HFF-Myc (cell line): ENCODE measurements around the gene PADI1.

Experiments used
- DNase-seq: peaks from one replicate; pipeline ENCODE4 v3.0.0-alpha.2; 2011; ENCODE audit warnings: low read depth; ENCODE audit errors: extremely low read depth
- H3K4me3 ChIP-seq: replicated peaks from 2 replicates; pipeline ENCODE4 v1.5.1; 2011; ENCODE audit warnings: low read depth, mild to moderate bottlenecking, control low read depth, low read length
- CTCF ChIP-seq: IDR thresholded peaks from 2 replicates; pipeline ENCODE4 v1.5.1; 2012; ENCODE audit warnings: mild to moderate bottlenecking, low read depth, low read length, control low read depth; ENCODE audit errors: missing control alignments

The PADI1 gene, protein sequence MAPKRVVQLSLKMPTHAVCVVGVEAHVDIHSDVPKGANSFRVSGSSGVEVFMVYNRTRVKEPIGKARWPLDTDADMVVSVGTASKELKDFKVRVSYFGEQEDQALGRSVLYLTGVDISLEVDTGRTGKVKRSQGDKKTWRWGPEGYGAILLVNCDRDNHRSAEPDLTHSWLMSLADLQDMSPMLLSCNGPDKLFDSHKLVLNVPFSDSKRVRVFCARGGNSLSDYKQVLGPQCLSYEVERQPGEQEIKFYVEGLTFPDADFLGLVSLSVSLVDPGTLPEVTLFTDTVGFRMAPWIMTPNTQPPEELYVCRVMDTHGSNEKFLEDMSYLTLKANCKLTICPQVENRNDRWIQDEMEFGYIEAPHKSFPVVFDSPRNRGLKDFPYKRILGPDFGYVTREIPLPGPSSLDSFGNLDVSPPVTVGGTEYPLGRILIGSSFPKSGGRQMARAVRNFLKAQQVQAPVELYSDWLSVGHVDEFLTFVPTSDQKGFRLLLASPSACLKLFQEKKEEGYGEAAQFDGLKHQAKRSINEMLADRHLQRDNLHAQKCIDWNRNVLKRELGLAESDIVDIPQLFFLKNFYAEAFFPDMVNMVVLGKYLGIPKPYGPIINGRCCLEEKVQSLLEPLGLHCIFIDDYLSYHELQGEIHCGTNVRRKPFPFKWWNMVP

DNA sequence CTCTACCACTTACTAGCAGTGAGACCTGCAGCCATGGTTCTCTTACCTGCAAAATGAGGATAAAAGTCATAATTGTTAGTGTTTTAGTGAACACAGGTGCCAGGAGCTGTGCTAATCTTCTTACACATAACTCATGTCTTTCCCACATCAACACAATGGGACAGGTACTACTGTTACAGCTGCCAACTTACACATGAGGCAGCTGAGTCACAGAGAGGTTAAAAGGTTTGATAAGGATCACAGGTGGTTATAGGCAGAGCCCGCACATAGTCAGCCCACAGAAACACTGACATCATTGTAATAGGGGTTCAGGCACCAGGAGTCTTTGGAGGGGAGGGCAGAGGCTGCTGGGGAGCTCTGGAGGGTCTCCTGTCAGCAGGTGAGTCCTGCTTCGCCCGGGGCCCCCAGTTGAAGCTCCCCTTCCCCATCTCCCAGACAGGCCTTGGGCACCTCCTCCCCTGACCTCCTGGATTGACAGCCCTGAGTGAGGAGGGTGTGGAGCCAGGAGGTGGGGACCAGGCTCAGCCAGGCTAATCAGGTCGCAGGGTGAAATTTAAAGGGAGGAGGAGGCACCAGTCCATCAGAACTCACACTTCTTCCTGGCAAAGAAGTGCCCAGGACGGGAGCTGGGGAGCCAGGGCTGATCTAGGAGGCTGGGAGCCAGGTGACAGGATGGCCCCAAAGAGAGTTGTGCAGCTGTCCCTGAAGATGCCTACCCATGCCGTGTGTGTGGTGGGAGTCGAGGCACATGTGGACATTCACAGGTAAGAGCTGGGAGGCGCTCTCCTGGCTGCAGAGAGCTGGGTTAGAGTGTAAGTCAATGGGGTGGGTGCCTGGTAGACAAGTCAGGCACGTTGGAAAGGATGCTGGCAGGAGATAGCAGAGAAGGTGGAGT, at the start of gene PADI1:
TSS of gene PADI1 (plus strand) at position 583 of the 895 bp plus-strand sequence. CDS start at position 673, 90 bp downstream.
- TF ChIP-seq CTCF, result no peak
- DNase-seq, result no peak
- no peak within 1 kb of the TSS for H3K4me3 ChIP-seq

DNA sequence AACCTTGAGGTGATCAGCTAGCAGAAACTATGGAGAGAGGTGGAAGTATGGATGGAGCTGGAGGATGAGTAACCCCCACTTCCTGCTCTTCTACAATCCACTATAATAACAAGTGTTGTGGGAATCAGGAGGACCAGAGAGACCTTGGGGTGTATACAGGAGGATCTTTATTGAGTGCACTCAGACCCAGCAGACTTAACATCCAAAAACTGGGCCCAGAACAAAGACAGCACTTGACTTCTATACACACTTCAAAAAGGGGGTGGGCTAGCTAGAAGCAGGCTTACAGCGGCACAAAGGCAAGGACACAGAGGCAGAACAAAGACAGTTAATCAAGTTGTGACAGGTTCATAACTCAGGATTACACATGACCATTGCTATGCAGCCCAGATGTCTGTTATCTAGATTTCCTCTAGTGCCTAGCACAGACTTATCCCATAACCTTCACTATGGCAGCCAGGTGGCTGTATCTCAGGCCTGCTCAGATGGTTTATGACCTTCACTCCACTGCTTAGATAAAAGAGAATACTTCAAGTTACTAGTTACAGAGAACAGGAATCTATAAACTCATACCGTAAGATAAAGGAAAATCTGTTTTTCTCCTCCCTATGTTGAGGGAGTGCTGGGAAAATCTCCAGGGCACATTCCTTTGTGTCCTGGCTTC, 49.5 kb upstream of the PADI1 start:
- TF ChIP-seq CTCF, result no peak
- H3K4me3 ChIP-seq, result no peak overlapping the region
- DNase-seq, result no peak

DNA sequence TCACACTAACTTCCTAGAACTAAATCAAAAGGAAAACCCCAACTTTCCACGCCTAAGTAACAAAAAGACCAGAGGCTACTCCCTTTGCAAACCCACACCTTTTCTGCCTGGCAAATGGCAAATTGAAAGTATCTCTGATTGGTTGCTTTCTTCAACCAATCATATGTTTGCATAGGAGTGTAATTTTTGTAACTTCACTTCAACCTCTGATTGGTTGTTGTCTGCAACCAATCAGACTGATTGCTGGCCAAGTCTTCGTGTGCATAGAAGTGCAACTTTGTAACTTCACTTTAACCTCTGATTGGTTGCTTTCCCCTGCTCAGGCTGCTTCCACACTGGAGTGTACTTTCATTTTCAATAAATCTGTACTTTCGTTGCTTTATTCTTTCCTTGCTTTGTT, 48.8 kb upstream of the PADI1 start:
- DNase-seq, result no peak
- no peak for TF ChIP-seq CTCF
- H3K4me3 ChIP-seq, result no peak overlapping the region

- H3K4me3 ChIP-seq, result no peak overlapping the region
- DNase-seq, result no peak
- no peak for TF ChIP-seq CTCF
Observed at GRCh38 chr1:17158961-17159360, 46.0 kb upstream of the PADI1 start.

- no peak for DNase-seq
- no peak for TF ChIP-seq CTCF
Observed at GRCh38 chr1:17161137-17161740, 43.7 kb upstream of the PADI1 start.

More at GRCh38 chr1:17161137-17161740, 43.7 kb upstream of the PADI1 start:
- H3K4me3 ChIP-seq, result no peak overlapping the region
